ENCODE measurements around the gene ZNF593.

The ZNF593 gene

DNA sequence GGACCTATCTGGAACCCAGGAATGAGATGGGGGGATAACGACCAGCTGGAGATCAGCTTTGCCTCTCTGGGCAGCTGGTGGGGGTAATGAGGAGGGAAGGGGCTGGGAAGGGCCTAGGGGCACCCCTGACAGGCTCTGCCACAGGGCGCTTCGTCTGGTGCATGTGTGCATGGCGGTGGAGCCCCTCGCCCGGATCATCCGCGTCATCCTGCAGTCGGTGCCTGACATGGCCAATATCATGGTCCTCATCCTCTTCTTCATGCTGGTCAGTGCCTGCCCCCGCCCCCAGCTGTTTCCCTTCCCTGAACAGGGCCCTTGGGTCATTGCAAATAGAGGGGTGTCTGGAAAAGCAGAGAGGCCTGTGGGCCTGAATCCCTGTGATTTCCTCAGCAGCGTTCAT is 28.1 kb downstream of the ZNF593 start:
- TF ChIP-seq, protein P1, sequence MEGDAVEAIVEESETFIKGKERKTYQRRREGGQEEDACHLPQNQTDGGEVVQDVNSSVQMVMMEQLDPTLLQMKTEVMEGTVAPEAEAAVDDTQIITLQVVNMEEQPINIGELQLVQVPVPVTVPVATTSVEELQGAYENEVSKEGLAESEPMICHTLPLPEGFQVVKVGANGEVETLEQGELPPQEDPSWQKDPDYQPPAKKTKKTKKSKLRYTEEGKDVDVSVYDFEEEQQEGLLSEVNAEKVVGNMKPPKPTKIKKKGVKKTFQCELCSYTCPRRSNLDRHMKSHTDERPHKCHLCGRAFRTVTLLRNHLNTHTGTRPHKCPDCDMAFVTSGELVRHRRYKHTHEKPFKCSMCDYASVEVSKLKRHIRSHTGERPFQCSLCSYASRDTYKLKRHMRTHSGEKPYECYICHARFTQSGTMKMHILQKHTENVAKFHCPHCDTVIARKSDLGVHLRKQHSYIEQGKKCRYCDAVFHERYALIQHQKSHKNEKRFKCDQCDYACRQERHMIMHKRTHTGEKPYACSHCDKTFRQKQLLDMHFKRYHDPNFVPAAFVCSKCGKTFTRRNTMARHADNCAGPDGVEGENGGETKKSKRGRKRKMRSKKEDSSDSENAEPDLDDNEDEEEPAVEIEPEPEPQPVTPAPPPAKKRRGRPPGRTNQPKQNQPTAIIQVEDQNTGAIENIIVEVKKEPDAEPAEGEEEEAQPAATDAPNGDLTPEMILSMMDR (IDR thresholded peaks at IDR 0.05; ENCODE audit: insufficient read depth, low read length, missing control alignments) = no peak
- CTCF ChIA-PET = interaction anchor here (0.8 to 1.9 kb wide), 2 partner anchors 15 to 29 kb away, joined by 3 to 6 read pairs; partner anchors contain the start of genes C1orf232 and ZNF593
- no peak overlapping the region for H3K4me3 ChIP-seq (ENCODE audit: low read depth, low read length)
- DNase-seq (ENCODE audit: low read depth, low spot score) = no peak
- POLR2A ChIA-PET = no interaction called here

DNA sequence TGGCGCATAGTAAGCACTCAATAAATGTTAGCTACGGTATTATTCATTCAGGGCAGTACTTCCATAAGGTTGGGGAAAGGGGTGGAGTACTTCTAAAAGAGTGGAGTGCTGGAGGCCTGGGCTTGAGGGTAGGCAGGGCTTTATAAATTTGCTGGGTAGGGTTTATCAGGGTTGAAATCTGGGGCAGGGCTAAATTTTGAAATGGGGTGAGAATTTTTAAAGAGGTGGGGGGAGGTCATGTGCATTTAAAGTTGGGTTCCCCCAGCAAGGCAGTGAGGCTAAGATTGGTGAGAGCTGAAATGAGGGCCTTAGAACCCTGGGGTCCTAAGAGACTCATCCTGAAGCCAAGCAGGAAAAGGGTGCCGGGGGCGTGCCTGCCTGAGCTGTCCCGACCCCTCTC is 30.7 kb downstream of the ZNF593 start:
- TF ChIP-seq, protein P1 (IDR thresholded peaks at IDR 0.05; ENCODE audit: insufficient read depth, low read length, missing control alignments) = no peak
- POLR2A ChIA-PET = no interaction called here
- CTCF ChIA-PET = interaction anchor here (1.6 kb wide), 1 partner anchor 34 kb away, joined by 6 read pairs; the partner anchor contains the start of gene CEP85
- DNase-seq (ENCODE audit: low read depth, low spot score) = no peak
- no peak overlapping the region for H3K4me3 ChIP-seq (ENCODE audit: low read depth, low read length)

DNA sequence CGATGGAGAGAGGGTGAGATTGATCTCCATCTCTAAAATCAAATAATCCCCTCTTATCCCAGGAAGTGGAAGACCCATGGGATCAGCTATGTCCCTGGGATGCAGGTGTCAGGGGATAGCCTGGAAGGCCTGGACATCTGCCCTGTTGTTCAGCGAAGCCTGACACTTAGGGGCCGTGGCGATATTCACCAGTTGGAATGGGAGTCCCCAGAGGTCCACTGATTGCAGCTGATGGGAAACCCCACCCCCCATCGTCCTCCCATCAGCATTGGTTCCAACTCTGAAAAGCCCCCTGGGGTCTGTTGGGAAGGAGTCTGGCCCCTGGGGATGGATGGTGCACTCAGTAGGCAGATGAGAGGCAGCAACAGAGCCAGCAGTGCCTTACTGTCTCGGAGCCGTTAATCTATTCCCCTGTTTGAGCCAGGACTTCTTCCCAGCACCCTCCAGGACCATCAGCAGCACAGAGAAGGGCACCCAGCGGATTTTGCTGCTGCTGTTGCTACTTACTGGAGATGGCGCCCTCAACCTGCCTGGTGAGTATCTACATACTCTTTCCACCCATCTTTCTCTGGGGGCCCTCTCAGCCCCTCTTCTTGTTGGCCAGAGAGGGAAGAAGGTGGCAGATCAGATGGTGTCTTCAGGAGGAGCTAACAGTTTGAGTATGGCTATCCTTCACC is 34.1 kb downstream of the ZNF593 start:
- POLR2A ChIA-PET = interaction anchor here (0.7 kb wide), 1 partner anchor 168 kb away, joined by 3 read pairs; no protein-coding TSS in a partner anchor

DNA sequence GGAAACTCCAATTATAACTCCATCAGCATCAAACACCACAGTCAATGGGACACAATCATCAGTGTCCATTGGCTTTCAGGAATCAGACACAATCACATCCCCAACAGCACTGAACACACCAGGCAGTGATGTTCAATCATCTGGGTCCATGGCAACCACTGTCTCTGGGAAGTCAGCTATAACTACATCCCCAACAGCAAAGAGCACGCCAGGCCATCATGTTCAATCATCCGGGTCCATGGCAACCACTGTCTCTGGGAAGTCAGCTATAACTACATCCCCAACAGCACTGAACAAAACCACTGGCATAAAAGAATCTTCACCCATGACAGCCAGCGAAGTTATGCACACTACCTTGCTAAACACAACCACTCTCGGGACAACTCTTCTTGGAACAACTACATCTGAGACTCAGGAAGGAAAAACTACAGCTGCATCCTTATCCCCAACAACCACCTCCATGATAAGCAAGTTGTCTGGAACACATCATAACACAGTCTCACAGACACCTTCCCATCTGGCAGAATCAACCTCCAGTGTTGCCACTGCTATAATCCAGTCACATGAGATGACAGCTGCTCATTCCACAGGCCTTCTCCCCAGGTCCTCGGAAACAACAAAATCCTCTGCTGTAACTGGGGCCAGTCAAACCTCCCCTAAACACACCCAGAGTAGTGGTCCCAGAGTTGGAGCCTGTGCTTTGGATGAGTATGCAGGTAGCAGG is 40.6 kb downstream of the ZNF593 start:
- H3K4me3 ChIP-seq (ENCODE audit: low read depth, low read length) = no peak overlapping the region
- ChIA-PET CTCF (interaction anchor here (0.8 to 3.8 kb wide), 5 partner anchors 8 to 38 kb away, joined by 3 to 26 read pairs (median 3); partner anchors contain the start of genes CEP85 and ZNF593OS), POLR2A (interaction anchor here (0.6 kb wide), 1 partner anchor 69 kb away, joined by 3 read pairs; the partner anchor contains the start of gene SH3BGRL3)
- no peak for DNase-seq (ENCODE audit: low read depth, low spot score)
- TF ChIP-seq, protein P1 (IDR thresholded peaks at IDR 0.05; ENCODE audit: insufficient read depth, low read length, missing control alignments) = no peak

More for the DNA sequence above, 34.1 kb downstream of the ZNF593 start:
- no peak for DNase-seq (ENCODE audit: low read depth, low spot score)
- CTCF ChIA-PET = interaction anchor here (0.6 to 1.6 kb wide), 3 partner anchors 34 to 118 kb away, joined by 3 to 7 read pairs (median 4); partner anchors contain the start of genes C1orf232 and ZNF593
- H3K4me3 ChIP-seq (ENCODE audit: low read depth, low read length) = no peak overlapping the region
- TF ChIP-seq, protein P1 (IDR thresholded peaks at IDR 0.05; ENCODE audit: insufficient read depth, low read length, missing control alignments) = no peak

DNA sequence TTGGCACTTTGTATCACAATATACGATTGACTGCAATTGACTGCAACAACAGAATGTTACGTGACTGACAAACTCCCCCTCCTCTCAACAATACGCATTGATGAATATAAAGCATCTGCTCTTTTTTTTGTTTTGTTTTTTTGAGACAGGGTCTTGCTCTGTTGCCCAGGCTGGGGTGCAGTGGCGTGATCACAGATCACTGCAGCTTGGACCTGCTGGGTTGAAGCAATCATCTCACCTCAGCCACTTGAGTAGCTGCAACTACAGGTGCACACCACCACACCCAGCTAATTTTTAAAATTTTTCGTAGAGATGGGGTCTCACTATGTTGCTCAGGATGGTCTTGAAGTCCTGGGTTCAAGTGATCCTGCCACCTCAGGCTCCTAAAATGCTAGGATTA is 43.0 kb downstream of the ZNF593 start:
- TF ChIP-seq, protein P1 (IDR thresholded peaks at IDR 0.05; ENCODE audit: insufficient read depth, low read length, missing control alignments) = no peak
- no peak for DNase-seq (ENCODE audit: low read depth, low spot score)
- H3K4me3 ChIP-seq (ENCODE audit: low read depth, low read length) = no peak overlapping the region
- ChIA-PET CTCF (interaction anchor here (0.9 to 3.8 kb wide), 4 partner anchors 15 to 108 kb away, joined by 3 to 26 read pairs (median 3); partner anchors contain the start of genes CEP85 and ZNF593), POLR2A (no interaction called here)
